Mucosa of descending colon (tissue), 3 donors: ENCODE results near the gene MEX3B. TPM values are rescaled to one million over a fixed set of nuclear protein-coding genes. Genes with fewer than 3 reads are reported as not detected.

ENCODE experiments used
- ATAC-seq: fragments of 200-7000 bp; cut with Tn5 transposase; one replicate; pipeline ENCODE4 v1.9.1; 2020; ENCODE audit warnings: mild to moderate bottlenecking, moderate library complexity
- DNase-seq, 3 donors: peaks; one replicate each; pipeline ENCODE4 v3.0.0-alpha.2; 2020
- H3K36me3 ChIP-seq: fragments of 200-600 bp; one replicate; pipeline ENCODE4 v1.8.0; 2021; ENCODE audit warnings: low read depth, mild to moderate bottlenecking
- H3K4me1 ChIP-seq: fragments of 200-600 bp; one replicate; pipeline ENCODE4 v1.8.0; 2021; ENCODE audit warnings: low read depth, mild to moderate bottlenecking
- H3K4me3 ChIP-seq: fragments of 200-600 bp; one replicate; pipeline ENCODE4 v1.8.0; 2021; ENCODE audit warnings: mild to moderate bottlenecking
- H3K9me3 ChIP-seq: fragments of 200-600 bp; one replicate; pipeline ENCODE4 v1.8.0; 2021; ENCODE audit warnings: mild to moderate bottlenecking
- intact Hi-C, 2 donors: fragments of 100-400 bp; cut with DNase I in 1 of 2; cut with micrococcal nuclease in 1 of 2; formaldehyde crosslinking; loops; one replicate each; pipeline versions ENCODE4 v1.11.0 to v1.11.1; 2022; cut with DNase I, micrococcal nuclease
- total RNA-seq, 3 donors: library from RNA; stranded (reverse); fragmentation: NEBNext Ultra II Directional in 2 of 3; extraction: Animal tissue kit (Norgen Biotek cat#: 25700) in 2 of 3; gene quantifications; one replicate each; pipeline versions ENCODE4 v1.2.1 to v1.2.4, GENCODE V29; 2021 to 2023
- TF ChIP-seq, protein P1 (sequence below): fragments of 200-600 bp; IDR thresholded peaks from one replicate; pipeline ENCODE4 v1.8.0; 2022; ENCODE audit warnings: antibody characterized with exemption, mild to moderate bottlenecking
- donor health status: DM: no; HTN: no; CAD: no; lungs with moderate emphysema.
- donor health status: DM: no; HTN: no; CAD: no.
- donor health status: DM: no; HTN: yes; CAD: no.

The MEX3B gene
- total RNA-seq, 3 donors from 2014 or later, result 0.29 to 5.5 (median 1.1) TPM

DNA sequence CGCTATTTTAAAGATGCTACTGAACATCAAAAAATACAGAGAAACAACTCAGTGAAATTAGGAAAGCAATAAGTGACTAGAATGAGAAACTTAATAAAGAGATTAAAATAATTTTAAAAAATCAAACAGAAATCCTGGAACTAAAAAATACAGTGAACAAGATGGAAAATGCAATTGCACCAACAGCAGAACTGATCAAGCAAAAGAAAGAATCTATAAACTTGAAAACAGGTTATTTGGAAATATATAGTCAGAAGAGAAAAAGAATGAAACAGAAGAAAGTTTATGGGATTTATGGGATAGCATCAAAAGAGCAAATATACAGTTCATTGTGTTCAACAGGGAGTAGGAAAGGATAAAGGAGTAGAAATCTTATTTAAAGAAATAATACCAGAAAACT lies 53.3 kb downstream of the MEX3B start:
- intact Hi-C loops, result no loop called here
- Histone ChIP-seq H3K9me3 (peaks cover 11% of the 10 kb centered on the region), H3K4me3 (no peak overlapping the region), H3K4me1 (no peaks in the 10 kb centered on the region), H3K36me3 (no peaks in the 10 kb centered on the region)
- DNase-seq (no peak), ATAC-seq (no peak)
- TF ChIP-seq, protein P1, sequence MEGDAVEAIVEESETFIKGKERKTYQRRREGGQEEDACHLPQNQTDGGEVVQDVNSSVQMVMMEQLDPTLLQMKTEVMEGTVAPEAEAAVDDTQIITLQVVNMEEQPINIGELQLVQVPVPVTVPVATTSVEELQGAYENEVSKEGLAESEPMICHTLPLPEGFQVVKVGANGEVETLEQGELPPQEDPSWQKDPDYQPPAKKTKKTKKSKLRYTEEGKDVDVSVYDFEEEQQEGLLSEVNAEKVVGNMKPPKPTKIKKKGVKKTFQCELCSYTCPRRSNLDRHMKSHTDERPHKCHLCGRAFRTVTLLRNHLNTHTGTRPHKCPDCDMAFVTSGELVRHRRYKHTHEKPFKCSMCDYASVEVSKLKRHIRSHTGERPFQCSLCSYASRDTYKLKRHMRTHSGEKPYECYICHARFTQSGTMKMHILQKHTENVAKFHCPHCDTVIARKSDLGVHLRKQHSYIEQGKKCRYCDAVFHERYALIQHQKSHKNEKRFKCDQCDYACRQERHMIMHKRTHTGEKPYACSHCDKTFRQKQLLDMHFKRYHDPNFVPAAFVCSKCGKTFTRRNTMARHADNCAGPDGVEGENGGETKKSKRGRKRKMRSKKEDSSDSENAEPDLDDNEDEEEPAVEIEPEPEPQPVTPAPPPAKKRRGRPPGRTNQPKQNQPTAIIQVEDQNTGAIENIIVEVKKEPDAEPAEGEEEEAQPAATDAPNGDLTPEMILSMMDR, result no peak

Other genes with a start within 250 kb of the MEX3B start
- gene EFL1, start 216.7 kb upstream of the MEX3B start, total RNA-seq, result 10 to 100 TPM; 28.7 to 42.9 (median 33.1) TPM
- gene SAXO2, start 216.8 kb upstream of the MEX3B start, total RNA-seq, result 1 to 10 TPM in 2 of 3 donors, under 1 TPM in 1; 0.58 to 2.3 (median 1.3) TPM